Measurements from ENCODE around the gene FA2H. TPM values are rescaled to one million over a fixed set of nuclear protein-coding genes. Genes with fewer than 3 reads are reported as not detected.

The FA2H gene
- total and polyA plus RNA-seq, 10 of the 15 experiments (the other 5 are each of a cell fraction or from before 2014, with no cell fraction given), result 0.05 to 0.73 (median 0.51) TPM; not detected in 3

DNA sequence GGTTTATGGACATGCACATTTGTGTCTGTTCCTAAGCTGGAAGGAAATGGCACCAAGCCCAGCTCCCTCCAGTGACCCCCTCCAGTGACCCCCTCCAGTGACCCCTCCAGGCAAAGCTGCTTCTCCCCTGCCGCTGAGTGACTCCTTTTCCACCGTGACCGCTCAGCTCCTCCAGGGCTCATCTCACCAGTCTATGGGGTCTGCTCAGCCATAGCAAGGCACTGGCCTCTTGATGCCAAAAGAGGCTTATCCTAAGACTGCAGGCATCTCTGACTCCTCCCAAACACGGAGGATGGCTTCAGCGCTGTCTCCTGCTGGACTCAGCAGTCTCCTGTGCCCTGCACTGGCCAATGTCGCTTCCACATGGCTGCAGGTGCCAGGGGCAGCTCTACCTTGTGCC, 35.3 kb downstream of the FA2H start:
- Histone ChIP-seq H3K9ac (ENCODE audit: control insufficient read depth, insufficient read depth, low read length) (no peak overlapping the region), H3K27ac (ENCODE audit: control insufficient read depth, insufficient read depth) (no peak overlapping the region), H3K4me2 (ENCODE audit: control insufficient read depth, insufficient read depth) (no peak overlapping the region), H3K79me2 (ENCODE audit: control insufficient read depth, insufficient read depth, low read length) (no peaks in the 10 kb centered on the region), H2AFZ (ENCODE audit: control insufficient read depth, low read depth, low read length) (no peak overlapping the region), H3K27me3 (replicated peaks in 1 of 2; ENCODE audit: control insufficient read depth in 2 of 2, insufficient read depth in 2 of 2, low read length in 1 of 2) (peaks cover 0 to 1% of the 10 kb centered on the region in 2 experiments; a peak in 1 of 4 replicates), H3K4me3 (no peak overlapping the region), H3K4me1 (ENCODE audit: control insufficient read depth, insufficient read depth, low read length) (no peaks in the 10 kb centered on the region), H3K36me3 (ENCODE audit: control insufficient read depth in 2 of 2, insufficient read depth in 2 of 2, low read length in 1 of 2) (no peaks in the 10 kb centered on the region), H3K9me3 (replicated peaks; ENCODE audit: control insufficient read depth, insufficient read depth, low read length) (no peaks in the 10 kb centered on the region), H4K20me1 (ENCODE audit: control insufficient read depth, insufficient read depth) (no peaks in the 10 kb centered on the region)
- WGBS (ENCODE audit: insufficient coverage, insufficient replicate concordance, low lambda C conversion rate, missing lambda C conversion rate), result 81% methylated on average over 6 of the region's 6 CpGs
- intact Hi-C loops (cut with micrococcal nuclease; ENCODE audit: unreplicated experiment) (no loop called here), in situ Hi-C loops (cut with MboI) (no loop called here)
- SMC1A ChIA-PET (ENCODE audit: uncharacterized antibody, unreplicated experiment), result interaction anchor here (1.4 kb wide), 1 partner anchor 123 kb away, joined by 4 read pairs; no protein-coding TSS in a partner anchor
- FAIRE-seq (no peak), DNase-seq (ENCODE audit: low read depth, low spot score) (no peak), ATAC-seq (no peak)
- CTCF ChIA-PET, result no interaction called here
- RAD21 ChIA-PET (ENCODE audit: unreplicated experiment), result no interaction called here
- POLR2A ChIA-PET, result no interaction called here
- BruUV-seq (replicated peaks), result no TSS peak
- TF ChIP-seq SMARCA5 (IDR thresholded peaks at IDR 0.05) (no peak), ETV6 (conservative IDR thresholded peaks at IDR 0.05 in 1 of 2, IDR thresholded peaks at IDR 0.05 in 1 of 2; ENCODE audit: borderline replicate concordance in 1 of 2, low read depth in 1 of 2) (no peak), ZNF274 (IDR thresholded peaks at IDR 0.05; ENCODE audit: insufficient read depth, insufficient read length) (no peak), ELK1 (IDR thresholded peaks at IDR 0.05; ENCODE audit: low read depth, low read length) (no peak), FOS (IDR thresholded peaks at IDR 0.05; ENCODE audit: borderline replicate concordance, extremely low read depth, insufficient read length) (no peak), MXI1 (IDR thresholded peaks at IDR 0.05; ENCODE audit: low read depth, low read length) (no peak), IKZF1 (conservative IDR thresholded peaks at IDR 0.05) (no peak), SIN3A (IDR thresholded peaks at IDR 0.05; ENCODE audit: low read depth, low read length) (no peak), KLF5 (IDR thresholded peaks at IDR 0.05; ENCODE audit: partially characterized antibody) (no peak), STAT1 (conservative IDR thresholded peaks at IDR 0.05) (no peak), HSF1 (IDR thresholded peaks at IDR 0.05; ENCODE audit: low read depth, low read length) (no peak), PAX5 (IDR thresholded peaks at IDR 0.05; ENCODE audit: borderline replicate concordance, low read depth, low read length) (no peak), HDAC6 (IDR thresholded peaks at IDR 0.05; ENCODE audit: unreplicated experiment) (no peak), MLLT1 (IDR thresholded peaks at IDR 0.05) (no peak)
- TF ChIP-seq, protein P1, sequence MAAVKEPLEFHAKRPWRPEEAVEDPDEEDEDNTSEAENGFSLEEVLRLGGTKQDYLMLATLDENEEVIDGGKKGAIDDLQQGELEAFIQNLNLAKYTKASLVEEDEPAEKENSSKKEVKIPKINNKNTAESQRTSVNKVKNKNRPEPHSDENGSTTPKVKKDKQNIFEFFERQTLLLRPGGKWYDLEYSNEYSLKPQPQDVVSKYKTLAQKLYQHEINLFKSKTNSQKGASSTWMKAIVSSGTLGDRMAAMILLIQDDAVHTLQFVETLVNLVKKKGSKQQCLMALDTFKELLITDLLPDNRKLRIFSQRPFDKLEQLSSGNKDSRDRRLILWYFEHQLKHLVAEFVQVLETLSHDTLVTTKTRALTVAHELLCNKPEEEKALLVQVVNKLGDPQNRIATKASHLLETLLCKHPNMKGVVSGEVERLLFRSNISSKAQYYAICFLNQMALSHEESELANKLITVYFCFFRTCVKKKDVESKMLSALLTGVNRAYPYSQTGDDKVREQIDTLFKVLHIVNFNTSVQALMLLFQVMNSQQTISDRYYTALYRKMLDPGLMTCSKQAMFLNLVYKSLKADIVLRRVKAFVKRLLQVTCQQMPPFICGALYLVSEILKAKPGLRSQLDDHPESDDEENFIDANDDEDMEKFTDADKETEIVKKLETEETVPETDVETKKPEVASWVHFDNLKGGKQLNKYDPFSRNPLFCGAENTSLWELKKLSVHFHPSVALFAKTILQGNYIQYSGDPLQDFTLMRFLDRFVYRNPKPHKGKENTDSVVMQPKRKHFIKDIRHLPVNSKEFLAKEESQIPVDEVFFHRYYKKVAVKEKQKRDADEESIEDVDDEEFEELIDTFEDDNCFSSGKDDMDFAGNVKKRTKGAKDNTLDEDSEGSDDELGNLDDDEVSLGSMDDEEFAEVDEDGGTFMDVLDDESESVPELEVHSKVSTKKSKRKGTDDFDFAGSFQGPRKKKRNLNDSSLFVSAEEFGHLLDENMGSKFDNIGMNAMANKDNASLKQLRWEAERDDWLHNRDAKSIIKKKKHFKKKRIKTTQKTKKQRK (IDR thresholded peaks at IDR 0.05; ENCODE audit: low read depth, low read length), result no peak
